Fibroblast of gingiva (primary cell): ENCODE measurements around the gene CTRL.

Experiments used
- DNase-seq: peaks from one replicate; pipeline ENCODE4 v3.0.0-alpha.2; 2011; ENCODE audit warnings: low read depth

The CTRL gene

GRCh38 chr16:67962135-67962534 lies 30.5 kb upstream of the CTRL start:
- DNase-seq = no peak

DNA sequence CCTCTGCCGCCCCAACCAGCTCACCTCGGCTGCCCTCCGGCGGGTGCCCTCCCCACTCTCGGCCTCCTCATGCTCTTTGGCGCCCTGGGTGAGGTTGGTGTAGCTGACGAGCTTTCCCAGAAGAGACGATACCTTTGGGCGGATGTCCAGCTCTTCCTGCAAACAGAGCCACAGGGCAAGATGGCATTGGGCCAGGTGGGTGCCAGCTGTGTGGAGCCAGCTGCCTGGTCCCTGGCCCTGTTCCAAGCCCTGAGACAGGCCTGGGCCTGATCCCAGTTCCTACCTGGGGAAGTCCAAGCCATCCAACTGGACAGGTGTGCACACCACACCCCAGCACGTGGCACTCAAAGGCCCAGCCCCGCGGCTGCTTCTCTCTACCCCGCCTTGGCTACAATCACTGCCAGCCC lies 29.9 kb upstream of the CTRL start:
- no peak for DNase-seq

- peak; percentile 75 for DNase-seq
Observed at GRCh38 chr16:67959536-67960329, 28.1 kb upstream of the CTRL start.

- no peak for DNase-seq
Observed at GRCh38 chr16:67957622-67958021, 26.0 kb upstream of the CTRL start.

DNA sequence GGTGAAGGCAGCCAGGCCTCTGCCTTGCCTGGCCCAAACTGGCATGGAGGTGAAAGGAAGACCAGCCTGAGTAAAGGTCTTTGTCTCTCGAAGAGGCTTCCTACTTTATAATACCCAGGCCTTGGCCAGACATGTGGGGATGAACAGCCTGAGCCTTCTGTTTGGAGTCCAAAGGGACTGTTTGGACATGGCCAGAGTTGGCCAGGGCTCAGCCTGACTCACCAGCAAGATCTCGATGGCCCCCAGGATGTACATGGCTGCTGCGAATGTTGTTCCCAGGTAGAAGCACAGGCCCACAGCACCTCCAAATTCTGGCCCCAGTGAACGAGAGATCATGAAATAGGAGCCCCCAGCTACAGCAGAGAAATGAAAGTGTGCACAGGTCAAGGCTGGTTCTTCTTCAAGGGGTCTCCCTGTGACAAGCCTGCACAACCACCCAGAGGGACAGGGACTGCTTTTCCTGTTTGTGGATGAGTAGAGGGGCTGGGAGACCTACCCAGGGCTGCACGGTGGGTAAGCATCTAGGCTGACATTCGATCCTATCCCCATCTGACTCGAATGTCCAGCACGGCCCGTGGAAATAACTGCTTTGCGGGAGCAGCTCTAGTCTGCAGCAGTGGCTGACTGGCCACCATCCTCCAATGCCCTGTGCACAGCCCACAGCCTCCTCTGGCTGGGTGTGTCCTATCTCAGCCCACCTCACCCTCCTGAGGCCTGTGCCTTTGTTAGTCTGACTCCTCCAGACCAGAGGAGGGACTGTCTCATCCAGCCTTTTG lies 22.9 kb upstream of the CTRL start:
- DNase-seq = no peak

DNA sequence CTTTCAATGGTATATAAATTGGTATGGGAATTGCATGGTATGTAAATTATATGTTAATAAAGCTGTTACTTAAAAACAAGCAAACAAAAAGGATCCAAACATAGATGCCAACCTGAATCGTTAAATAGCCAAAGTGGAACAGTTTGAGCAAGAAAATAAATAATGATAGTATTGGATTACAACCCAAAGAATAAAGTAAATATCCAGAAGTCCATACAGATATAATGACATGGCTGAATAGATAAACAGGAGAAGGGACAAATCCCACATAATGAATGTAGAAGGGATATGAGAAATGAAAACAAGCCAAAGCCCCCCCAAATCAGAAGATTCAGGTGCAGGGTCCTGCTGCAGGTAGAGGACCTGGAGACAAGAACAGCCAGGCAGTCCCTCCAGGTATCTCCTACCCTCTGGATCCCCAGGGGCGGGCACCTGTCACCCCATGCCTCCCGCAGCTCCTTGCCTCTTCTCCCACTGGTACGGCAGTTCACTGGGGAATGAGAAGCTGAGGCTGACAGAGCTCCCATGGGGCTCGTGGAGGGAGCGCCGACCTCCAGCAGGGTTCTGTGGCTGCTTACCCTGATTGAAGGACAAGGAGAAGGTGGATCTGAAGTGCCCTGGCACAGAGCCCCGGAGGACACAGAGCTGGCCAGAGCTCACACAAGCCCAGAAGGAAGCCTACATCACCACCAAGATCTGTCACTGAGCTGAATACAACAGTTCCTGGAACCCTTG lies 22.1 kb upstream of the CTRL start:
- DNase-seq = no peak

GRCh38 chr16:67951485-67951884 lies 19.8 kb upstream of the CTRL start:
- DNase-seq = no peak

GRCh38 chr16:67950335-67950843 lies 18.7 kb upstream of the CTRL start:
- DNase-seq = no peak

GRCh38 chr16:67949645-67950044 lies 18.0 kb upstream of the CTRL start:
- no peak for DNase-seq

- no peak for DNase-seq
Observed at GRCh38 chr16:67948015-67948414, 16.4 kb upstream of the CTRL start.

GRCh38 chr16:67946966-67947558 lies 15.4 kb upstream of the CTRL start:
- no peak for DNase-seq

DNA sequence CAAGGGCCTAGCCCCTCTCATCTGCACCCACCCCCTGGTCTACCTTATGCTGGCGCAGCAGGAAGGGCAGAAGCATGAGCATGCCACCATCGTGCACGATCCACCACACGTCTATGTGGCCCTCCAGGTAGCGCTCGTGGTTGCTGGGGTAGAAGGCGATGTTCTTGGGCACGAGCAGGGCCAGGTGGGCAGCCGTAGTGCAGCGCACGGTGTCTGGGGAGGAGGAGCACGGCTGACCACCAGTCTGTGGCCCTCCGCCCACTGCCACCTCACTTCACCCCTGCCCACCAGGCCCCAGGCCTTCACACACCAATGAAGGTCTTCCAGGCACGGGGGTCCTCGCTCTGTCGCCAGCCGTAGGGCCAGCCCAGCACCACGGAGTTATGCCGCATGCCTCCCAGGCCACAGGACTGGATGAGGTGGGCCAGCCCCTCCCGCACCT lies 14.5 kb upstream of the CTRL start:
- no peak for DNase-seq

DNA sequence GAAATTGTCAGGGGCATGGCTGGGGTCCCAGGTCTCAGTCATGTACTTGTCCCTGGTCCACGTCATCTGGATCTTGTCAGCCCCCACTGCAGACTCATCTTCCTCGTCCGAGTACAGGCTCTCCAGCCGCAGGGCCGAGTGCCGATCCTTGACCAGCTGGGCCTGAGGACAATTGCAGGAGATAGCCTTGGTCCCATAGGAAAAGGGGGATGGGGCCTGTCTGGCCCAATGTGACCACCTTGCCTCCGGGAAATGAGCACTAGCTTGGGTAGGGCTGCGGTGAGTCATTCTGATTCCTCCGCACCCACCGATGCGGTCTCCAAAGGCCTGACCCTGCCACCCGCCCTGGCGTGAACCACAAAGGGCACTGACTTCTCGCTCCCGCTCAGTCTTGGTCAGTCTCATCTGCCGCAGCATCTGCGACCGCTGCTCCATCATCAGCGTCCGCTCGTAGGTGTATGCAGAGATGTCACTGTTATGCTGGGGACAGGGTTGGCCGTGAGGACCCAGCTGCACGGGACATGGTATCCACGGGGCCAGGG lies 13.8 kb upstream of the CTRL start:
- DNase-seq = no peak

GRCh38 chr16:67944690-67945391 lies 13.2 kb upstream of the CTRL start:
- DNase-seq = no peak

GRCh38 chr16:67943619-67944504 lies 12.2 kb upstream of the CTRL start, which contains the start of gene LCAT:
Gene LCAT, minus strand, starts transcription at chr16:67944120. Its CDS starts 19 bp downstream, at chr16:67944101.
- DNase-seq = peak; percentile 82

GRCh38 chr16:67943256-67943618 lies 11.6 kb upstream of the CTRL start:
- DNase-seq = no peak

GRCh38 chr16:67942510-67943255 lies 11.0 kb upstream of the CTRL start:
- no peak for DNase-seq

DNA sequence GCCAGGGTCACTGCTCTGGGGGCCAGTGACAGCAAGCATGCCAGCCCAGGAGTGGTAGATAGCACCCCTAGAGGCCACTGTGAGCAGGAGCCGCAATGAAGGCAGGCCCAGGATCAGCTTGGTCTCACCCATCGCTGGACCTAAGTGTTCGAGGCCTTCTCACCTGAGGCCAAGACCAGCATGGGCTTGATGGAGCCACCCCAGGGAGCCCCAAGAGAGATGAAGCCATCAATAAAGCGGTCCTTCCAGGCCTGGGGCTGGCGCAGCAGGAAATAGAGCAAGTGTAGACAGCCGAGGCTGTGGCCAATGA lies 10.5 kb upstream of the CTRL start:
- DNase-seq = no peak

- no peak for DNase-seq
Observed at GRCh38 chr16:67941469-67942199, 10.0 kb upstream of the CTRL start.
